GM12878 (cell line): ENCODE measurements around the gene MCEE. TPM values are rescaled to one million over a fixed set of nuclear protein-coding genes. Genes with fewer than 3 reads are reported as not detected.

Experiments used
- ATAC-seq: fragments of 200-7000 bp; cut with Tn5 transposase; 3 replicates; pipeline ENCODE4 v1.9.1; 2020; ENCODE audit warnings: mild to moderate bottlenecking, moderate library complexity
- BruUV-seq: library from RNA; stranded (reverse); fragments of 400-500 nt; replicated peaks from 2 replicates; lab custom pipeline; 2021; lab: Mats Ljungman, UMichigan
- CTCF ChIA-PET: fragments of 300-600 bp; sonication (Branson Sonifier 250); formaldehyde crosslinking; extraction: SDS; loops from one replicate; lab custom pipeline; 2021; ENCODE audit warnings: inconsistent platforms; lab: Yijun Ruan, JAX
- POLR2A ChIA-PET: fragments of 350-600 bp; formaldehyde crosslinking; extraction: SDS; loops from one replicate; lab custom pipeline; 2021; ENCODE audit warnings: inconsistent platforms; lab: Charles Lee
- RAD21 ChIA-PET: fragments of 300-600 bp; sonication (Branson Sonifier 250); formaldehyde crosslinking; loops from one replicate; lab custom pipeline; 2023; ENCODE audit warnings: antibody characterized with exemption; ENCODE audit not compliant: unreplicated experiment; lab: Charles Lee
- SMC1A ChIA-PET: fragments of 300-600 bp; sonication (Branson Sonifier 250); formaldehyde crosslinking; loops from one replicate; lab custom pipeline; 2023; ENCODE audit not compliant: unreplicated experiment, uncharacterized antibody; lab: Charles Lee
- DNase-seq: peaks from one replicate; pipeline ENCODE4 v3.0.0-alpha.2; 2011; ENCODE audit warnings: low read depth, low spot score
- FAIRE-seq: peaks from 3 replicates; lab custom pipeline; 2011; peaks lifted over from hg19 to GRCh38; lab: Jason Lieb, UNC
- H2AFZ ChIP-seq: 2 replicates; pipeline ENCODE4 v1.6.0; 2011; ENCODE audit warnings: low read depth, low read length, control low read depth; ENCODE audit not compliant: control insufficient read depth
- H3K27ac ChIP-seq: 2 replicates; pipeline ENCODE4 v1.5.1; 2011; ENCODE audit warnings: control low read depth; ENCODE audit not compliant: control insufficient read depth, insufficient read depth
- H3K27me3 ChIP-seq, 2 experiments: replicated peaks in 1 of 2; 2 replicates each; pipeline versions ENCODE4 v1.6.0 to v1.6.1; 2011; ENCODE audit warnings: low read length in 1 of 2; ENCODE audit not compliant: control insufficient read depth in 2 of 2, insufficient read depth in 2 of 2
- H3K36me3 ChIP-seq, 2 experiments: 2 replicates each; pipeline ENCODE4 v1.5.1; 2011; ENCODE audit warnings: low read length in 1 of 2; ENCODE audit not compliant: control insufficient read depth in 2 of 2, insufficient read depth in 2 of 2
- H3K4me1 ChIP-seq: 2 replicates; pipeline ENCODE4 v1.6.1; 2011; ENCODE audit warnings: mild to moderate bottlenecking, low read length, moderate library complexity, mixed read lengths; ENCODE audit not compliant: control insufficient read depth, insufficient read depth
- H3K4me2 ChIP-seq: 2 replicates; pipeline ENCODE4 v1.6.0; 2011; ENCODE audit warnings: control low read depth; ENCODE audit not compliant: control insufficient read depth, insufficient read depth
- H3K4me3 ChIP-seq: fragments of 200-600 bp; sonication (generic); 2 replicates; pipeline ENCODE4 v1.5.1; 2016
- H3K79me2 ChIP-seq: 2 replicates; pipeline ENCODE4 v1.6.0; 2011; ENCODE audit warnings: low read length; ENCODE audit not compliant: control insufficient read depth, insufficient read depth
- H3K9ac ChIP-seq: 2 replicates; pipeline ENCODE4 v1.8.0; 2011; ENCODE audit warnings: low read length, control low read depth, mixed read lengths; ENCODE audit not compliant: control insufficient read depth, insufficient read depth
- H3K9me3 ChIP-seq: replicated peaks from 3 replicates; pipeline ENCODE4 v1.5.1; 2011; ENCODE audit warnings: mild to moderate bottlenecking, low read length; ENCODE audit not compliant: control insufficient read depth, insufficient read depth
- H4K20me1 ChIP-seq: 2 replicates; pipeline ENCODE4 v1.6.0; 2011; ENCODE audit not compliant: control insufficient read depth, insufficient read depth
- ATF2 ChIP-seq: IDR thresholded peaks from 2 replicates; pipeline ENCODE4 v1.6.1; 2012; ENCODE audit warnings: low read length, inconsistent platforms
- BMI1 ChIP-seq: fragments of 450-650 bp; IDR thresholded peaks from 2 replicates; pipeline ENCODE4 v1.6.1; 2016; ENCODE audit warnings: mild to moderate bottlenecking, moderate library complexity, borderline replicate concordance
- CBFB ChIP-seq: IDR thresholded peaks from 2 replicates; pipeline ENCODE4 v1.6.1; 2016; ENCODE audit warnings: antibody characterized with exemption, low read depth
- CBX5 ChIP-seq: sonication (generic); IDR thresholded peaks from 2 replicates; pipeline ENCODE4 v1.6.1; 2016; ENCODE audit warnings: low read depth, moderate library complexity, mild to moderate bottlenecking, inconsistent platforms
- GATAD2B ChIP-seq: fragments of 450-650 bp; conservative IDR thresholded peaks from 2 replicates; pipeline ENCODE4 v1.6.1; 2017; ENCODE audit warnings: low read depth, mild to moderate bottlenecking, moderate library complexity
- KDM1A ChIP-seq: fragments of 200-600 bp; sonication (generic); IDR thresholded peaks from 2 replicates; pipeline ENCODE4 v1.6.1; 2016; ENCODE audit warnings: borderline replicate concordance
- NRF1 ChIP-seq: conservative IDR thresholded peaks from 2 replicates; pipeline ENCODE4 v1.6.1; 2011; ENCODE audit warnings: mild to moderate bottlenecking, low read depth, low read length, improper control_type of control experiment
- PAX8 ChIP-seq: fragments of 450-650 bp; IDR thresholded peaks from 2 replicates; pipeline ENCODE4 v1.6.1; 2017; ENCODE audit warnings: mild to moderate bottlenecking, moderate library complexity
- POLR2AphosphoS5 ChIP-seq: IDR thresholded peaks from 2 replicates; pipeline ENCODE4 v1.6.1; 2011; ENCODE audit warnings: mild to moderate bottlenecking, low read length, inconsistent platforms
- POU2F2 ChIP-seq: IDR thresholded peaks from 3 replicates; pipeline ENCODE4 v1.6.1; 2011; ENCODE audit warnings: low read depth, mild to moderate bottlenecking, low read length, borderline replicate concordance
- RB1 ChIP-seq: fragments of 450-650 bp; formaldehyde crosslinking; IDR thresholded peaks from 2 replicates; pipeline ENCODE4 v1.6.1; 2017; ENCODE audit warnings: mild to moderate bottlenecking, borderline replicate concordance
- RCOR1 ChIP-seq: conservative IDR thresholded peaks from 2 replicates; pipeline ENCODE4 v1.6.1; 2012; ENCODE audit warnings: low read depth, low read length, improper control_type of control experiment
- SMC3 ChIP-seq: IDR thresholded peaks from 2 replicates; pipeline ENCODE4 v1.6.1; 2011; ENCODE audit warnings: low read length, improper control_type of control experiment, borderline replicate concordance
- STAT1 ChIP-seq: fragments of 450-650 bp; conservative IDR thresholded peaks from 2 replicates; pipeline ENCODE4 v1.6.1; 2014; ENCODE audit warnings: antibody characterized with exemption, mild to moderate bottlenecking
- TBL1XR1 ChIP-seq: IDR thresholded peaks from 2 replicates; pipeline ENCODE4 v1.6.1; 2012; ENCODE audit warnings: low read depth, low read length, improper control_type of control experiment
- TCF3 ChIP-seq: IDR thresholded peaks from 2 replicates; pipeline ENCODE4 v1.6.1; 2012; ENCODE audit warnings: low read depth, mild to moderate bottlenecking, low read length, borderline replicate concordance; ENCODE audit not compliant: insufficient read depth
- WGBS: methylation state at CpG from one replicate; pipeline ENCODE4 v1.1.6; 2016; ENCODE audit warnings: low lambda C conversion rate; ENCODE audit not compliant: insufficient replicate concordance, insufficient coverage; ENCODE audit errors: missing lambda C conversion rate; 5-methylcytosine and 5-hydroxymethylcytosine counted together
- in situ Hi-C: fragments of 300-500 bp; cut with MboI; formaldehyde crosslinking; loops from 9 replicates; pipeline ENCODE4 v1.14.3; 2018; ENCODE audit warnings: mixed read lengths
- intact Hi-C: fragments of 100-400 bp; cut with micrococcal nuclease; formaldehyde crosslinking; loops from one replicate; pipeline ENCODE4 v1.14.2; 2022; ENCODE audit not compliant: unreplicated experiment
- polyA plus RNA-seq, 11 experiments: library from polyadenylated mRNA; depleted of rRNA in 4 of 11; unstranded in 6 of 11; stranded (reverse) in 5 of 11; fragments of >200 nt; fragmentation: Nextera tagmentation in 4 of 11; fragmentation: Illumina TruSeq in 1 of 11; extraction: Ambion mirVana in 4 of 11; extraction: Trizol in 1 of 11; gene quantifications; 1 replicate in 1 of 11; 2 replicates in 10 of 11; pipeline versions ENCODE4 v1.2.1 to v1.2.3, GENCODE V29; 2011 to 2016; ENCODE audit warnings: inconsistent platforms in 2 of 11, missing spikeins in 2 of 11, low read depth in 1 of 11
- total RNA-seq, 4 experiments: library from RNA; depleted of rRNA in 3 of 4; stranded (reverse); fragments of >200 nt in 3 of 4; fragmentation: Illumina TruSeq in 1 of 4; extraction: Trizol in 1 of 4; gene quantifications; 2 replicates each; pipeline versions ENCODE4 v1.2.1 to v1.2.3, GENCODE V29; 2013 to 2021
- TF ChIP-seq, protein P1 (sequence below): IDR thresholded peaks from 2 replicates; pipeline ENCODE4 v1.6.1; 2012; ENCODE audit warnings: low read depth, low read length, improper control_type of control experiment
- TF ChIP-seq, protein P2 (sequence below): fragments of 450-650 bp; IDR thresholded peaks from 2 replicates; pipeline ENCODE4 v1.6.1; 2017; ENCODE audit warnings: mild to moderate bottlenecking, low read depth, inconsistent platforms; ENCODE audit not compliant: poor library complexity, severe bottlenecking

The MCEE gene
- total and polyA plus RNA-seq, 10 of the 15 experiments (the other 5 are each of a cell fraction or from before 2014, with no cell fraction given) = 17.3 to 63.4 (median 20.9) TPM

DNA sequence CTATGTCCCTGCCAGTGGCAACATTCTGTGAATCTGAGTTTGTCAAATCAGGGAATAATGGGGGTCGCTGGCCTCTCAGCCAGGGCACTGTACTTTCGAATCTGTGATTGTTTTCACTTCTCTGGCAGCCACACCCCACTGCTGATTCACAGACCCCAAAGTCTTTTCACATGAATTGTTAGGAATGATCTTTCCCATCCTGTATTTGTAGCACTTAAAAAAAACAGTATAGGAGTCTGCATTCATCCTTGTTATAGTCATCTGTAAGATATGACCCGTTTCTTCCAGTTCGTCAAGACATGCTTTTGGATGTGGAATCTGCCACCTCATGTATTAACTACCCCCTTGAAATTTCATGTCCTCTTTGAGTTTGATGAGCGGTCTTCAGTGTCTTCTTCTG is 60.7 kb downstream of the MCEE start (continued):
- TF ChIP-seq BMI1 (no peak), NRF1 (no peak)
- TF ChIP-seq, protein P1, sequence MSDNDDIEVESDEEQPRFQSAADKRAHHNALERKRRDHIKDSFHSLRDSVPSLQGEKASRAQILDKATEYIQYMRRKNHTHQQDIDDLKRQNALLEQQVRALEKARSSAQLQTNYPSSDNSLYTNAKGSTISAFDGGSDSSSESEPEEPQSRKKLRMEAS = no peak
- TF ChIP-seq, protein P2, sequence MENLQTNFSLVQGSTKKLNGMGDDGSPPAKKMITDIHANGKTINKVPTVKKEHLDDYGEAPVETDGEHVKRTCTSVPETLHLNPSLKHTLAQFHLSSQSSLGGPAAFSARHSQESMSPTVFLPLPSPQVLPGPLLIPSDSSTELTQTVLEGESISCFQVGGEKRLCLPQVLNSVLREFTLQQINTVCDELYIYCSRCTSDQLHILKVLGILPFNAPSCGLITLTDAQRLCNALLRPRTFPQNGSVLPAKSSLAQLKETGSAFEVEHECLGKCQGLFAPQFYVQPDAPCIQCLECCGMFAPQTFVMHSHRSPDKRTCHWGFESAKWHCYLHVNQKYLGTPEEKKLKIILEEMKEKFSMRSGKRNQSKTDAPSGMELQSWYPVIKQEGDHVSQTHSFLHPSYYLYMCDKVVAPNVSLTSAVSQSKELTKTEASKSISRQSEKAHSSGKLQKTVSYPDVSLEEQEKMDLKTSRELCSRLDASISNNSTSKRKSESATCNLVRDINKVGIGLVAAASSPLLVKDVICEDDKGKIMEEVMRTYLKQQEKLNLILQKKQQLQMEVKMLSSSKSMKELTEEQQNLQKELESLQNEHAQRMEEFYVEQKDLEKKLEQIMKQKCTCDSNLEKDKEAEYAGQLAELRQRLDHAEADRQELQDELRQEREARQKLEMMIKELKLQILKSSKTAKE = no peak

- BruUV-seq = TSS peak; percentile 68
- Histone ChIP-seq H3K27me3 (no peaks in the 10 kb centered on the region), H3K36me3 (peaks cover under 1 to 7% of the 10 kb centered on the region in 2 experiments; a peak in 3 of 4 replicates), H4K20me1 (no peaks in the 10 kb centered on the region), H3K9ac (peak within 1 kb of the TSS; percentile 99), H3K27ac (peak within 1 kb of the TSS; percentile 90), H3K79me2 (peaks cover 63% of the 10 kb centered on the region), H3K4me1 (peaks cover 51% of the 10 kb centered on the region), H3K9me3 (no peaks in the 10 kb centered on the region), H3K4me2 (peak within 1 kb of the TSS; percentile 99), H3K4me3 (peak within 1 kb of the TSS; percentile 70), H2AFZ (peak within 1 kb of the TSS; percentile 91)
- ChIA-PET CTCF (interaction anchor here (0.7 to 5.5 kb wide), 11 partner anchors 9 to 264 kb away, joined by 3 to 101 read pairs (median 6); partner anchors contain the start of genes MCEE, MPHOSPH10 and ZNF638), POLR2A (interaction anchor here (0.7 to 8.3 kb wide), 9 partner anchors 12 to 332 kb away, joined by 3 to 62 read pairs (median 4); partner anchors contain the start of genes MCEE, MPHOSPH10 and PAIP2B), SMC1A (interaction anchor here (0.6 to 7.6 kb wide), 7 partner anchors 9 to 264 kb away, joined by 3 to 93 read pairs (median 4); no protein-coding TSS in a partner anchor), RAD21 (interaction anchor here (0.7 to 5.8 kb wide), 8 partner anchors 19 to 105 kb away, joined by 3 to 77 read pairs (median 3); partner anchors contain the start of genes MCEE and MPHOSPH10)
- ATAC-seq = peak; percentile 63
- peak; percentile 91 for DNase-seq
- FAIRE-seq = peak; percentile 70
- intact Hi-C loops = loop anchor here (5.0 to 10.0 kb wide), 3 partner anchors 71 to 964 kb away; no protein-coding TSS in a partner anchor
- in situ Hi-C loops = loop anchor here (10.0 kb wide), 1 partner anchor 774 kb away; the partner anchor contains the start of gene SNRPG
- under 1% methylated on average over 64 of the region's 66 CpGs for WGBS
- TF ChIP-seq CBFB = peak; percentile 67
- peak; percentile 97 for TF ChIP-seq POLR2AphosphoS5
- peak; percentile 76; the same call in 1 of the 2 replicates for TF ChIP-seq STAT1
- no peak for TF ChIP-seq PAX8
- no peak; the same call in none of the 2 replicates for TF ChIP-seq TBL1XR1
- TF ChIP-seq ATF2 = no peak
- no peak for TF ChIP-seq KDM1A
- no peak for TF ChIP-seq CBX5
- TF ChIP-seq RCOR1 = no peak
- peak; percentile 75 for TF ChIP-seq GATAD2B
- TF ChIP-seq RB1 = peak; percentile 97
- TF ChIP-seq POU2F2 = peak; percentile 59; the same call in 2 of the 3 replicates
- no peak for TF ChIP-seq SMC3
- TF ChIP-seq TCF3 = peak; percentile 95
Measured at GRCh38 chr2:71068218-71069035, 61.6 kb downstream of the MCEE start, which contains the start of gene NAGK. Gene NAGK, plus strand, starts transcription at chr2:71068648. Its CDS starts 36 bp downstream, at chr2:71068684.
